ENCODE results near the gene NOS1AP.
A peak's percentile ranks its signal among the peaks of the same experiment; 100 is the strongest.
"Not testable (repeated sequence)": the region's sequence is repeated elsewhere in the genome, so short reads cannot be mapped to it uniquely, and the experiment has no call there.

The NOS1AP gene

DNA sequence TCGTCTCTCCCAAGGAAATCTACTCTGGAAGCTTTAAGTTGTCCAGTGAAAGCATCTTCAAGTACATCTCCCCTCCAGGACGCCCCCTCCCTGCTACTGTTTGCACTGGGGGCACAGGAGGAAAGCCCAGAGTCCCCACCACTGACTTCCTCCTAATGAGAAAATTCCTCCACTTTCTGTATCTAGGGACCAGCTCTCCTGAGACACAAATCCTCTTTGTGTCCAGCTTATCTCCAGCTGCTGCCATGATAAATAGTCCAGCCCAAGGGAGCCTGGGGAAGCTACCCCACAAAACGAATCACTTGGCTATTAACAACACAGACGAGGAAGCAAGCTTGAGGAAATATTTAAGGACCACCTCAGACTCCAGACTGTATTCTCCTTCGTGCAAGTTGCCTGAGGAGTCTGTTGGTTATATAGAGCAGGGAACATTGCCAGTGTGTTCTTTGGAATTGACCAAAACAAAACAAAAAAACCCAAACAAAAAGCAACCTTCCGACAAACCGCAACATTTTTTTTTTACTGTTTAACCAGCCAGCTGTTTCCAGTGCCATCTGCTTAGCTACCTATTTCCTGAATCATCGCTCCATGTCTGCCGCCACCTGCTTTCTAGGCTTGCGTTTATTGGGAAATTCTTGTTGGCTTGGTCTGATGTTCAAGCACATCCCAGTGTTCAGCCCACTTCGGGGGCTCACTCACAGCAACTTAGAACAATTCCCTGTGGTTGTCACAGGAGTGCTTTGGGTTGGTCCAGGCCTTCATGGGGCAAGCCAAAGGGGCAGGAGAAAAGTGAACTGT lies 319.7 kb downstream of the NOS1AP start:
- DNase-seq: no peak

DNA sequence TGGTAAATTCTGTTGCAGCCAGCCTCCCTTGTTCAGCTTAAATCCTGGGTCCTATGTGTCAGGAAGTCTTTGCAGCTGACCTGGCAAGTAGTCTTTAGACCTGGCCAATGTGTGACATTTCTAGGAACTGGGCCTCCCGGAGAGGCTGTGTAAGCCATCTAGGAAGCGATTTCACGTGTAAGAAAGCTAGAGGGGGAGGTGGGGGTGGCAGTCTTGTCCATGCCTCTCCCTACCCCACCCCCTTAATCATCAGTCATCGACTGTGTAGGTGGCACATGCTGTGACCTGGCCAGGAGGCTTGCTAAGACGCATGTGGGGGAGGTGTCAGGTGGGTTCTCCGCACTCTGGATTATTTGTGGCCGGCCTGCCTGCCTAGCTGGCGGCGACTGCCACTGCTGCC lies 320.5 kb downstream of the NOS1AP start:
- DNase-seq: no peak

DNA sequence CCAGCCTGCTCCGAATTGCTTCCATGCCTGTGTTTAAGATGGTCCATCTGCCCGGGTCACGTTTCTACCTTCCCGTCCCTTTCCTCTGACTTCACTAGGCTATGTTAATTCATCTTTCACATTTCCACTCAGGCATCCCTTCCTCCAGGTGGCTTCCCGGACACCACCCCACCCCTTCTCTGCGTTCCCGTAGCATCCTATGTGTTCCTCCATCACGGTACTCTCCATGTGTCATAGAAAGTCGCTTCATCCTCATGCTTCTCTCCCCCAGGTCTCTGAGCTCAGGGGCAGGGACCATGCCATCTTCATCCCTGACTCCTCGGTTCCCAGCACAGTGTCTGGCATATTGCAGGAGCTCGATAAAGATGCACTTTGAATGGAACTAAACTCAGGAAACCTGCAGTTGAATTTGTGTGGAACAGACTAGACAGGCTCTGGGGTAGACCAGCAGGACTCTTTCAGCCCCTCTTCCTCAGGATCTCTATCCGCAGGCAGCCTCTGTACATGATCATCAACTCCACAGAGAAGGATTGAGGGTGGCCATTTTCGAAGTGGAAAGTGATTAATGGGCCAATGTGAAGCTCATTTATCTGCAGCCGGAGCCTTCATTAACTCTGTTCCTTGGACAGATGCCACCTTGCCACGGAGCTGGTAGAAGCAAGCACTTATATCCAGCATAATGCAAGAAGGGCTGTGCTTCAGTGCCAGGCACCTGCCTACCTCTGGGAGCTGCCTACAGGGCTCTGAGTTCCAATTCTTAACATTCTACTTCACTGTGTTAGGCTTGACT lies 321.1 kb downstream of the NOS1AP start:
- DNase-seq: no peak

DNA sequence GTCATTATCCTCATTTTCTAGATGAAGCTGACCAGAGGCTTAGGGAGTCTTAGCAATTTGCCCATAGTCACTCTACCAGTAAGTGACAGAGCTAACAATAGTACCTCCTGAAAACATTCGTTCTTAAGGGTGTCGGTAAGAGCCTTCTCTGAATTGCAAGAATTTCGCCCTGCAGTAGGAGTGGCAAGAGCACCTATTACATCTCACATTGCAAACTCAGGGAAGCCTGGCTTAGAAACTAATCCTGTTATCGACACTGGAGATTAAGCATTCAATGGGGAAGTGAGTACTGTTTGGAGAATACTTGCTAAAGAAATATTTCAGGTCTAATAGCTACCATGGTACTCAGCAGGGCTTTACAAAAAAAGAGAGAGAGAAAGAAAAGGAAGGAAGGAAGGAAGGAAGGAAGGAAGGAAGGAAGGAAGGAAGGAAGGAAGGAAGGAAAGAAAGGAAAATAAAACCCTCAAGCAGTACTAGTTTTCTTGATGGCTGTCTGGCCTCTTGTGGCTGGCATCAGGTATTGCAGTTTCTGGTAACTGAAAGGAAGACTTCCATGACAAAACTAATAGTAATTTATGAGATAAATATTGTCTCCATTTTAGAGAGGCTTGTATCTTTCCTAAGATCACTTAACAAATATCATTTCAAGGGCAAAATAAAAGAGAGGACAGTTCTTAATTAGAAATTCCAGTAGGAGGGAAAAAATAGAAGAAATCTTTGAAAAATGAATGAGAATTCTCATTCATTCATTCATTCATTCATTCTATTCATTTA lies 322.5 kb downstream of the NOS1AP start:
- peak; percentile 42 for DNase-seq

DNA sequence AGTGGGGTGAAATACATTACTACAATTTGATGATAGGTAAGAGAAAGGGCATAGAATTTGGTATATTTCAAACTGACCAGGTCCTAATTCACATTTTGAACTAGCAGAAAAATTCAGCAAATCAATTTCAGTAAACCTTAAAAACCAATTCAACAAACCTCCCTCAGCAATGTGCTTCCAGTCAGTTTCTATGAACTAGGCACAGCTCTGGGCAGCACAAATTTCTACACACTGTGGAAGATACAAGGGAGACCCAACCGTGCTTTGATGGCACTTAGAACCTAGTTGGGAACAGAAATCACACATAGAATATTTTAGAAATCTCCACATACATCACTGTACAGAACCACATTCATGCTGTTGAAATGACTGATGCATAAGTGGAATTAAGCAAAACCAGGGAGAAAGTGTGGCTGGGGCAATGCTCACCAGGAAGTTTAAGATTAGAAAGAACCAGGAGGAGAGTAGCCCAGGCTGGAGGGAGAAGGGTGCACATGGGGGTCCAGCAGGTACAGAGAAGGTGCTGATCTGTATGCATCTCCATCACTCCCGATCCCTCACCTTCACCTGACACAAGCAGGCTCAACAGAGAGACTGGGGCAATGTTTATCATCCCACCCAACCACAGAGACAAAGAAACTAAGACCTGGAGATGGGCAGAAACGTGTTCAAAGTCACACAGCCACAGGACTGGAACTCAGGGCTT lies 326.9 kb downstream of the NOS1AP start:
- DNase-seq: no peak

DNA sequence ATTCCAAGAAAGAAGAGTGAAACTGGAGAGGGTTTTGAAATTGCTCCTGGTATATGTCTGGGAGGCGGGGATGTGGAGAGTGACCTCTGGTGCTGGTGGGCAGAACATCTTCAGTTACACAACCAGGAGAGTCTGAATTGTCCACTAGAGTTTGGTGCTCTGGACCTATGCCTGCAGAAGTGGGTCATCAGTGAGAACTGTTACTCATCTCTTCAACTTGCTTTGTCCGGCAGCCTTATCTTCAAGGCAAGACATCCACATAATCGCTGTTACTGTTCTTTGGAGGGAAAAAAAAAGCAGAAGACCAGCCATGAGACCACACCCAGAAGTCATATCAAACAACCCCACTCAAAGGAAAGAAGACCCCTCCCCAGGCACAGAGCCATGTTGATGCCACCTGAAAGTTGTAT lies 327.6 kb downstream of the NOS1AP start:
- no peak for DNase-seq

DNA sequence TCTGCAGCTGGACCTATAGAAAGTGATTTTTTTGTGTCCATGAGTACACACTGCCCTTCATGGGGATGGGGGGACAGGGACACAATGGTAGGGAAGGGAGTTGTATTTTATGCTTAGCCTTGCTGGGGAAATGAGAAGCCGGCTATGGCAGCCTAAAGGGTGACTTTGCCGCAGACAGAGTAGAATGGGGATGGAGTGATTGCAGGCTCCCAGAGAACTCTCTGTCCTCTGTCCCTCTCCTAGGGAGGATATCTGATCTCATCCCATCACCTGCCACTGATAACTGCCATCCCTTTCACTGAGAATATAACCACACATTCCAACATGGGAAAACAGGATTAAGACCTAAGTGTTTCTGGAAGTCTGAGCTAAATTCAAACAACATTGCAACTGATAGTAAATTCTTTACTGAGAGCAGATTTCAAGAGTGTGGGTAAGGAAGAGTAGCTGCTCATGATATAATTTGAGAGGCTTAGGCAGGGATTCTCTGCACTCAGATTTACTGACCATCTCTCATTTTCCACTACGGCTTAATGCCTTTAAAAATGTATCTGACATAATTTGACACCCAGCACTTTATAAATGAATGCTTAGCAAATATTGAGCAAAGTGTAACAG lies 328.6 kb downstream of the NOS1AP start:
- no peak for DNase-seq

DNA sequence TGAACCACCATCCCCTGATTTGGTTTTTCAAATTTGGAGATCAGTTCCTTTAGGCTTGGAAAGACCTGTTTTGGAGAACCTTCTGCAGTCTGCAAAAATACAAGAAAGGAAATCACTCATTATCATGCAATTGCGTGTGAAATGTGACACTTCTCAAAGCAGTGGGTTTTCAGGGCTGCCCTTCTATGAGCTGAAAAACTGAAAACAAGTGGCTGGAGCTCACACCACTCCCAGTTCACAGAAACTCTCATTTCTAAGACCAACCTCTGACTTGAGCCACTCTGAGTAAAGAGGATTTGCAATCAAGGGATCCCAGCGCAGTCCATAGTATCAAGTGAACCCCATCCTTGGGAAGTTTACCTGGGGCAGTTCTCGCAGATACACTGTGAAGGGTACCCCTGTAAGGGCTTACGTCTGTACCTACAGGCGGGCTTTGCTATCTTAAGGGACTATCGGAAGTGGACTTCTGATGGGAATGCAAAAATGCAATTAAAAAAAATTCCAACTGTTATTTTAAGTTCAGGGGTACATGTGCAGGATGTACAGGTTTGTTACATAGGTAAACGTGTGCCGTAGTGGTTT lies 329.6 kb downstream of the NOS1AP start:
- DNase-seq: no peak

DNA sequence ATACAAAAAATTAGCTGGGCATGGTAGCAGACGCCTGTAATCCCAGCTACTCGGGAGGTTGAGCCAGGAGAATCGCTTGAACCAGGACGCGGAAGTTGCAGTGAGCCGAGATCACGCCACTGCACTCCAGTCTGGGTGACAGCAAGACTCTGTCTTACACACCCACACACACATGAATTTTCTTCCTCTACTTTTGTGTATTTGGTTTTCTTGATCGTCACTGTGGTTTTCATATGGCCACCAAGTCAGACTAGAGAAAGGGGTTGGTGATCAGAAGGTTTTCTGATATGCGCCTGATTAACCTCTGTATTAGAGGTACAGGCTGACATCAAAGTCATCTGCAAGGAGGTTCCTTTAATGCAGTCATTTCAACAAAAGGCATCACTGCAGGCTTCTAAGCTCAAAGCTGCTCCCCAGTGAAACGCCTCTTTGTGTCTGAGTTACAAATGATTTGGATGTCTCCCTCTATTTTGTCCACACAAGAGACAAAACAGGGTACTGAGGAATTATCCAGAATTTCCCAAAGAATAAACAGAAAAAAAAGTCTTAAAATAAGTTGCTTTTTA lies 331.4 kb downstream of the NOS1AP start:
- no peak for DNase-seq

DNA sequence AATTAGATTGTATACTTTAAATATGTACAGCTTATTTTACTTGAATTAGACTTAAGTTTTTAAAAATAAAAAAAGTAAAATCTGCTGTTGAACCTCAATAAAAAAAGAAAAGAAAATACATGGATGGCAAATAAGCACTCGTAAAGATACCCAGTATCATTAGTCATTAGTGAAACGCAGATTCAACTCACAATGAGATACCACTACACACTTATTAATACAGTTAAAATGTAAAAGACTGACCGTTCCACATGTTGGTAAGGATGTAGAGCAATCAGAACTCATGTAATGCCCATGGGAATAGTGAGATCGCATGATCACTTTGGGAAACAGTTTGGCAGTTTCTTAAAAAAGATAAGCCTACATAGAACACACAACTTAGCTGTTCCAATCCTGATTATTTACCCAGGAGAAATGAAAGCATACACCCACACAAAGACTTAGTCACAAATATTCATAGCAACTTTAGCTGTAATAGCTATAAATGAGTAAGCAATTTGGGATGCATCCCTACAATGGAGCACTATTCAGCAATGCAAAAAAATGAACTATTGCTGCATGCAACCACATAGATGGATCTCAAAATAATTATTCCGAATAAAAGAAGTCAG lies 335.2 kb downstream of the NOS1AP start:
- DNase-seq: no peak

DNA sequence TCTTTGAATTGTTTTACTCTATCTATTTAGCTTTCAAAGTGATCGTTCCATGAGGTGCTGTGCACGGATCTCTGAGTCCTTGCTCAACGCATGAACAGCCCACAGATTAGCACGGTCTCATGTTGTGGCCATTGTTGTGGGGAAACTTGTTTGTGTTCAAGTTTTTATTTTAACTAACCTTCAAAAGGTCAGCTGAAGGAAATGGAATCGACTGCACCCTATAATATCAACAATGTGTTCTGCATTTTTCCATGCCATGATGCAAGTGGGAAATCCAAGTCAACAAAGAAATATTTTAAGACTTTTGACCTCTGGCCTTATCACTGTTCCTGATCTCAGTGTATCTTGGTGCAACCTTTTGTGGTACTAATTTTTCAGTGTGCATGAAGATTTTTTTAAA lies 336.3 kb downstream of the NOS1AP start:
- DNase-seq: no peak

DNA sequence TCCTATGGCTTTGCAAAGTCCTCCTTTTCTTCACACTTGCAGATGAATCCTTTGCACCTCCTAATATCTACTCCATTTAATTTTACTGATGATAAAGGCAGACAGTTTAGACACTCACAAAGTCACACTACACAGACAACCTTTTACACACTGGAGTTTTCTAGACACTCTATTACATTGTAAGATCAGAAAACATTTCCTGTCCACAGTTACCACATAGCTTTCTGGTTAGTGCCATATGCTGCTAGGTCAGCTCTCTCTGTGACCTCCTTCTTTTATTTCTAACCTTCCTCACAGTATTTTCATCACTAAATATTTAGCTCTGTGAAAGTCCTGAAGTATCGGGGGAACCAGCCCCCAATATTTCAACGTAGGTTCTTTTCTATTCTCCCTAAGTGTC lies 337.3 kb downstream of the NOS1AP start:
- no peak for DNase-seq

DNA sequence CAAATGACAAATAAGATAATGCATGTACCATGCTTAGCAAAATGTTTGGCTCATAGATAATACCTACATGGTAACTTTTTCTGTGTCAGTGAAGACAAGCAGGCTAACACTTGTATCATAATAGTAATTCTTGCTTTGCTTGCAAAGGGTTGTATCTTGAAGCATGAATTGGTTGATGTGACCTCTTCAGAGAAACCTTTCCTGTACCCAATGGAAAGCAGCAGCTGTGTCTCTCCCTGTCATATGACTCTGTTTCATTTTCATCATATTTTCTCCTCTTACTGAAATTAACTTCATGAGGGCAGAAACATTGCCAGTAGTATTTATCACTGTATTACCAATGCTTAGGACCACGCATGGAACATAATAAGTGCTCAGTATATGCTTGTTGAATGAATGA lies 338.0 kb downstream of the NOS1AP start:
- DNase-seq: no peak

DNA sequence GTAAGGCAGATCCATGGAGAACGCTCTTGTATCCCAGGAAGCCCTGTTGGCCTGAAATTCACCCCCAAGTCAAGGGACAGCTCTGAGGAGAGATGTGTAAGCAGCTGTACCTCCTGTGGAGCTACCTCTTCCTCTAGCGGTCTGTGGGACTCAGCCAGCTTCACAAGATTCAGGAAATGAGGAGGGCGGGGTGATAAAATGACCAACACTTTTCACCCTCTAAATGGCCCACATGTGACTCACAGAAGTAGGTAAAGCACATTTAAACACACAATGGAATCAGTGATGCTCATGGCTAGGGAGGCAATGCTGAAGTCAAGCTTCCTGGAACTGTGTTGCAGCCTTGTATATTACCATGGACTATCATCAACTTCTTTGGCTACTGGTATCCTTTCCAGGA lies 342.5 kb downstream of the NOS1AP start, which contains the start of gene SH2D1B:
Gene SH2D1B (minus strand): TSS at position 135 of the 400 bp plus-strand sequence. CDS start 120 bp downstream, at position 15.
- DNase-seq: no peak

DNA sequence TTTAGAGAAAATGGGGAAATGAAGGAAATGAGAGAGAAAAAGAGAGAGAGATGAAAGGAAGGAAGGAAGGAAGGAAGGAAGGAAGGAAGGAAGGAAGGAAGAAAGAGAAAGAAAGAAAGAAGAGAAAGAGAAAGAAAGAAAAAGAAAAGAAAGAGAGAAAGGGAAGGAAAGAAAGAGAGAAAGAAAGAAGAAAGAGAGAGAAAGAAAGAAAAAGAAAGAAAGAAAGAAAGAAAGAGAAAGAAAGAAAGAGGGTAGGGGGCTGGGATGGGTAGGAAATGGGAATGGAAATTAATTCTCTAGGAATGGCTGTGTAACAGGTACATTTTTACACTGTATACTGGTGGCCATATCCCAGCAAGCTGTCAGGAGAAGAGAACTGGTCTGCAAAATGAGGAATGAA lies 346.7 kb downstream of the NOS1AP start:
- DNase-seq: no peak

DNA sequence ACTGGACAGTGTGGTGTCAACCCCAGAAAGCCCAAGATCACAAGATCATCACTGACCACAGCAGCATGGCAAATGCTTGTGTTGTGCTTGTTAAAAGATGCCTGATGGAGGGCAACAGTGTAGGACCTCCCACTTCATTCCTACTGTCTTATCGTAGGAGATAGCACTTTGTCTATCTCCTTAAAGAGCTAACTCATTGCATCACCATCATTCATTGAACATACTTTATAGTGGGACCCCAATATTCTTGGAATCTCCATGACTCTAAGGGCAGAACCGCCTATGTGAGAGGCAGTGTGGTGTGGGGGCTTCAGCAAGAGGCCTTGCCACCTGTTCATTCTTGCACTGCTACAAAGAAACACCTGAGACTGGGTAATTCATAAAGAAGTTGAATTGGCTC lies 347.4 kb downstream of the NOS1AP start:
- DNase-seq: no peak

DNA sequence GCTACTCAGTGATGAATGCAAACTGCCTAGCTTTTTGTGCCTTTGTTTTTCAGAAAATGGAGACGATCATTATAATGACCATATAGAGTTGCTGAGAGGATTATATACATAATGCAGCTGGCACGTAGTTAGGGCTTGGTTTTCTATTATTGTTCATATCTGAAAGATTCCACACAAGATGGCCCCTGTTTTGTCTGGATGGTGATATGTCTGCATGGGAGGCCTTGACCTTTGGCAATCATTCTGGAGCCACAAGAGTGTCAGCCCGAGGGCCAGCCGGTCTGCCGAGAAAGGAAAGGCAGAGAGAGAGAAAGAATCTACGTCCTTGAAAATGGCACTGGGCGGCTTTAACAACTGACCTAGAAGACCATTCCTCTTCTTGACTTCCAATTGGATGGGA lies 348.2 kb downstream of the NOS1AP start:
- no peak for DNase-seq

DNA sequence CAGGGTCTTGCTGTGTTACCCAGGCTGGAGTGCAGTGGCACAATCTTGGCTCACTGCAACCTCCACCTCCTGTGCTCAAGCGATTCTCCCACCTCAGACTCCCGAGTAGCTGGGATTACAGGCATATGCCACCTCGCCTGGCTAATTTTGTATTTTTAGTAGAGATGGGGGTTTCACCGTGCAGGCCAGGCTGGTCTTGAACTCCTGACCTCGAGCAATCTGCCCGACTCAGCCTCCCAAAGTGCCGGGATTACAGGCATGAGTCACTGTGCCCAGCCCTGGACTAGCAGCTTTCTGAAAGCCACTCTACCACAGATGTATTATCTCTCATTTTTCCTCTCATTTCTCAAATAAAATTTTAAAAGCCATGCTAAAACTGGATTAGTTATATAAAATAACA lies 349.1 kb downstream of the NOS1AP start:
- DNase-seq: not testable (repeated sequence)

DNA sequence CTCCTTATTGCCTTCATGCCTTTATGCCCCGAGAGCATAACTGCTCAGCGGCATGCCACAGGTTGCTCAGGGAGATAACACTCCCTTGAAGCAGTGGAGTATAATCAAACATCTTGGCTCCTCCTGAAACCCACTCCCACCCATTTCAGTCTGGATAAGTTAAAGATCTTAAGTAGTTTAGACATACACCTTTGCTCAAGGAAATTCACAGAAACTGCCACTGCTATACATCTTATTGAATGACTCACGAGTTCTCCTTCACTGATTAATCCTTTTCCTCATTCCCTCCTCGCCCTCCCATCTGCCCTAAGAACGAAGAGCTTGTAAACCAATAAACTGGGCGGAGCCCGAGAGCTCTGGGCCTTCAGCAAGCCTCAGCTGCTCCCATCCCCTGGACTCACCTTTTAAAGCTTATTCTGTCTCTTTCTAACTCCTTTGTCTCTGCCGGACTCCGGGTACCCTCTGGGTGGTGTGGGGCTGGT lies 350.0 kb downstream of the NOS1AP start:
- not testable (repeated sequence) for DNase-seq

All from right hindlimb (tissue), 1 donor.